CD4-positive, CD25-positive, alpha-beta regulatory T cell (primary cell): Measurements from ENCODE around the gene FSD1L. TPM values are rescaled to one million over a fixed set of nuclear protein-coding genes. Genes with fewer than 3 reads are reported as not detected.
A peak's percentile ranks its signal among the peaks of the same experiment; 100 is the strongest.

ENCODE experiments used
- ATAC-seq, 2 donors: fragments of 150-1000 bp; cut with Tn5 transposase; one replicate each; pipeline ENCODE4 v1.10.0; 2021; ENCODE audit warnings: low read depth in 2 of 2, moderate number of reproducible peaks in 2 of 2, moderate library complexity in 1 of 2
- DNase-seq, 3 donors: peaks; one replicate each; pipeline versions ENCODE4 v3.0.0 to v3.0.0-alpha.2; 2012 to 2022; ENCODE audit warnings: mixed read lengths in 1 of 3
- H3K27ac ChIP-seq: one replicate; pipeline ENCODE4 v1.7.0; 2013; ENCODE audit warnings: mild to moderate bottlenecking, low read length; ENCODE audit not compliant: insufficient read depth, poor library complexity, severe bottlenecking
- H3K27me3 ChIP-seq: one replicate; pipeline ENCODE4 v1.7.0; 2013; ENCODE audit warnings: low read length; ENCODE audit not compliant: control insufficient read depth, insufficient read depth
- H3K36me3 ChIP-seq: one replicate; pipeline ENCODE4 v1.7.0; 2013; ENCODE audit warnings: mild to moderate bottlenecking, low read length, moderate library complexity; ENCODE audit not compliant: control insufficient read depth, insufficient read depth
- H3K4me1 ChIP-seq: 2 replicates; pipeline ENCODE4 v1.7.0; 2013; ENCODE audit warnings: mild to moderate bottlenecking, low read length; ENCODE audit not compliant: insufficient read depth, control insufficient read depth, poor library complexity, severe bottlenecking
- H3K4me3 ChIP-seq: one replicate; pipeline ENCODE4 v1.7.0; 2013; ENCODE audit warnings: low read depth, mild to moderate bottlenecking, low read length, moderate library complexity
- H3K9me3 ChIP-seq, 2 experiments: 1 replicate in 1 of 2; 2 replicates in 1 of 2; pipeline ENCODE4 v1.7.0; 2013; ENCODE audit warnings: low read length in 2 of 2, mild to moderate bottlenecking in 1 of 2, moderate library complexity in 1 of 2; ENCODE audit not compliant: control insufficient read depth in 2 of 2
- H3K27ac Mint-ChIP-seq, 3 donors: one replicate each; pipeline ENCODE4 v1.8.0; 2020 to 2022; ENCODE audit warnings: mild to moderate bottlenecking in 3 of 3, mixed read lengths in 3 of 3, moderate library complexity in 2 of 3
- H3K27me3 Mint-ChIP-seq: one replicate; pipeline ENCODE4 v1.8.0; 2022; ENCODE audit warnings: mild to moderate bottlenecking, mixed read lengths
- H3K36me3 Mint-ChIP-seq: one replicate; pipeline ENCODE4 v1.8.0; 2020; ENCODE audit warnings: mixed read lengths
- H3K4me1 Mint-ChIP-seq, 4 donors: one replicate each; pipeline ENCODE4 v1.8.0; 2020 to 2022; ENCODE audit warnings: mixed read lengths in 4 of 4, mild to moderate bottlenecking in 1 of 4
- H3K4me3 Mint-ChIP-seq, 4 donors: one replicate each; pipeline ENCODE4 v1.8.0; 2020 to 2022; ENCODE audit warnings: mild to moderate bottlenecking in 4 of 4, mixed read lengths in 4 of 4, moderate library complexity in 3 of 4
- H3K9me3 Mint-ChIP-seq, 7 donors: one replicate each; pipeline ENCODE4 v1.8.0; 2020 to 2022; ENCODE audit warnings: mixed read lengths in 7 of 7, mild to moderate bottlenecking in 3 of 7, moderate library complexity in 2 of 7
- polyA plus RNA-seq, 4 donors: library from polyadenylated mRNA; unstranded; fragments of 300-500 nt; fragmentation: Illumina TruSeq; gene quantifications; one replicate each; pipeline ENCODE4 v1.2.3, GENCODE V29; 2021
- total RNA-seq: library from RNA; stranded (reverse); gene quantifications from one replicate; pipeline ENCODE4 v1.2.3, GENCODE V29; 2022

The FSD1L gene
- total and polyA plus RNA-seq, 5 donors from 2014 or later = 0.45 to 1.6 (median 0.74) TPM

DNA sequence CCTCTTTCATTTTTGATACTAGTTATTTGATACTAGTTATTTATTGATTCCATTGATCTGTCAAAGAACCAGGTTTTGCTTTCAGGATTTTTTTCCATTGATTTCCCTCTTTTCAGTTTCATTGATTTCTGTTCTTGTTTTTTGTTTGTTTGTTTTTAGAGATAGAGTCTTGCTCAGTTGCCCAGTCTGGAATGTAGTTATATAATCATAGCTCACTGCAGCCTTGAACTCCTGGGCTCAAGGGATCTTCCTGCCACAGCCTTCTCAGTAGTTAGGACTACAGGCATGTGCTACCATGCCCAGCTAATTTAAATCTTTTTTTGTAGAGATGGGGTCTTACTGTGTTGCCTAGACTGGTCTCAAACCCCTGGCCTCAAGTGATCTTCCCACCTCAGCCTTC lies 49.9 kb downstream of the FSD1L start:
- Histone ChIP-seq H3K9me3 (no peaks in the 10 kb centered on the region), H3K4me3 (no peak overlapping the region), H3K4me1 (no peaks in the 10 kb centered on the region), H3K27ac (no peak overlapping the region), H3K36me3 (no peaks in the 10 kb centered on the region), H3K27me3 (no peaks in the 10 kb centered on the region)
- DNase-seq (no peak), ATAC-seq (no peak)
- H3K4me3 Mint-ChIP-seq = no peak overlapping the region
- no peaks in the 10 kb centered on the region for H3K27me3 Mint-ChIP-seq
- peaks cover 0 to 5% (median 1%) of the 10 kb centered on the region in 7 donors for H3K9me3 Mint-ChIP-seq
- H3K4me1 Mint-ChIP-seq = peaks cover 0 to 5% (median under 1%) of the 10 kb centered on the region in 4 donors
- H3K36me3 Mint-ChIP-seq = no peaks in the 10 kb centered on the region
- no peak overlapping the region for H3K27ac Mint-ChIP-seq

DNA sequence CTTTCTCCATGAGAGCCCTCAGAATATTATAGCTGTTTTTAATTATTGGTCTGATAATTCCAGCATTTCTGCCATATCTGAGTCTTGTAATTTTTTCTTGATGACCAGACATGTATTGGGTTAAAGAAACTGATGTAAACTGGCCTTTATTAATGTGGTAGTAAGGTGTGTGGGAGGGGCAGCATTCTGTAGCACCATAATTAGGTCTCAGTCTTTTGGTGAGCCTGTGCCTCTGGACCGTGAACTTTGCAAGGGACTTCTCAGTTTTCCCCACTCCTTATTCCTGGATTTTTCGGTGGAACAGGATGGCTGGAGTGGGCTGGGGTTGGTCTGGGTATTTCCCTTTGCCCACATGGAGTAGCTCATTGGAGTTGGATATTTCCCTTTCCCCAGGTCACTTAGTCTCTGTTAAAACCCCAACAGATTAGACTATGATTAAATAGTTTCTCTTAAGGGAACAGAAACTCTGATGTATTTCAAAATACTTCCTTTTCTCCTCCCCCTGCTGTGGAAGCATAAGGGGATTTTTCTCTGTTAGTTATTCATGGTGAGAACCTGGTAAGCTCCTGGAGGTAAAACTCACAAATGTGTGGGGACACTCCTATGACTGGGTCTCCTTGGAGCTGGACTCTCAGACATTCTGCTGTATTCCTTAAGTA lies 52.4 kb downstream of the FSD1L start:
- peak in 1 of 2 donors; percentile 37 for ATAC-seq
- DNase-seq = no peak
- H3K27ac ChIP-seq = no peak overlapping the region
- no peaks in the 10 kb centered on the region for H3K27me3 ChIP-seq
- H3K27me3 Mint-ChIP-seq = no peaks in the 10 kb centered on the region
- peaks cover 0 to 5% (median 1%) of the 10 kb centered on the region in 7 donors for H3K9me3 Mint-ChIP-seq
- H3K36me3 ChIP-seq = no peaks in the 10 kb centered on the region
- H3K4me1 Mint-ChIP-seq = peaks cover 0 to 5% (median under 1%) of the 10 kb centered on the region in 4 donors
- H3K4me3 ChIP-seq = no peak overlapping the region
- no peaks in the 10 kb centered on the region for H3K36me3 Mint-ChIP-seq
- H3K4me1 ChIP-seq = no peaks in the 10 kb centered on the region
- no peak overlapping the region for H3K27ac Mint-ChIP-seq
- no peak overlapping the region for H3K4me3 Mint-ChIP-seq
- H3K9me3 ChIP-seq = no peaks in the 10 kb centered on the region

DNA sequence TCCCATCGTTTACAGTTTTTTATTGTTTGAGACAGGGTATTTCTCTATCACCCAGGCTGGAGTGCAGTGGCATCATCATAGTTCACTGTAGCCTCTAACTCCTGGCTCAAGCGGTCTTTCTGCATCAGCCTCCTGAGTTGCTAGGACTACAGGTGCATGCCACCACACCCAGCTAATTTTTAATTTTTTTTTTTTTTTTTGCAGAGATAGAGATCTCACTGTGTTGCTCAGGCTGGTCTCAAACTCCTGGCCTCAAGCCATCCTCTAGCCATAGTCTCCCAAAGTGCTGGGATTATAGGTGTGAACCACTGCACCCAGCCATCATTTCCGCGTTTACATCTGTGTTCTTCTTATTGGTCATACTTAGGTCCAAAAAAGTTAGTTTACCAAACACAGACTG lies 53.6 kb downstream of the FSD1L start:
- H3K9me3 Mint-ChIP-seq = peaks cover 0 to 1% (median 0%) of the 10 kb centered on the region in 7 donors
- Histone ChIP-seq H3K9me3 (no peaks in the 10 kb centered on the region), H3K27ac (no peak overlapping the region), H3K4me1 (no peaks in the 10 kb centered on the region), H3K36me3 (no peaks in the 10 kb centered on the region), H3K4me3 (no peak overlapping the region), H3K27me3 (no peaks in the 10 kb centered on the region)
- no peak overlapping the region for H3K27ac Mint-ChIP-seq
- no peak for ATAC-seq
- no peak overlapping the region for H3K4me3 Mint-ChIP-seq
- H3K4me1 Mint-ChIP-seq = peaks cover 0 to 5% (median under 1%) of the 10 kb centered on the region in 4 donors
- H3K27me3 Mint-ChIP-seq = no peaks in the 10 kb centered on the region
- DNase-seq = no peak
- H3K36me3 Mint-ChIP-seq = no peaks in the 10 kb centered on the region

DNA sequence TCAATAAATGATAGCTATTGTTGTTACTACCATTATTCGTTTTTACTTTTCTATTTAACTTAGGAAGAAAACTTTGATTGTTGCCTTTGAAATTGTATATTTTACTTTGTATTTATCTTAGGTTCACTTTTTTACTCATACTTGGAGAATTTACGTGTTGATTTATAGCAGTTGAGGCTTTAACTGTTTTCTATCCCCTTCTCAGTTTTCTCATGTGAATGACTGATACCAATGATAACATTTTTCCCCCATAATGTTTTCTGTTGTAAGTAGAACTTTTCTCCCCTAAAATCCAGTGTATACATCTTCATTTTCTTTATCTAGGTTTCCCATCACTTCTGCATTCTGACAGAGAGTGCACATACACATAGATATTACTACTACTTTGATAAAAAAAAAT lies 54.4 kb downstream of the FSD1L start:
- Mint-ChIP-seq H3K4me3 (no peak overlapping the region), H3K9me3 (peaks cover 0 to 1% (median 0%) of the 10 kb centered on the region in 7 donors), H3K27ac (no peak overlapping the region), H3K27me3 (no peaks in the 10 kb centered on the region), H3K36me3 (no peaks in the 10 kb centered on the region), H3K4me1 (peaks cover 0 to 5% (median under 1%) of the 10 kb centered on the region in 4 donors)
- Histone ChIP-seq H3K36me3 (no peaks in the 10 kb centered on the region), H3K4me3 (no peak overlapping the region), H3K4me1 (no peaks in the 10 kb centered on the region), H3K27ac (no peak overlapping the region), H3K9me3 (no peaks in the 10 kb centered on the region), H3K27me3 (no peaks in the 10 kb centered on the region)
- ATAC-seq (no peak), DNase-seq (no peak)

DNA sequence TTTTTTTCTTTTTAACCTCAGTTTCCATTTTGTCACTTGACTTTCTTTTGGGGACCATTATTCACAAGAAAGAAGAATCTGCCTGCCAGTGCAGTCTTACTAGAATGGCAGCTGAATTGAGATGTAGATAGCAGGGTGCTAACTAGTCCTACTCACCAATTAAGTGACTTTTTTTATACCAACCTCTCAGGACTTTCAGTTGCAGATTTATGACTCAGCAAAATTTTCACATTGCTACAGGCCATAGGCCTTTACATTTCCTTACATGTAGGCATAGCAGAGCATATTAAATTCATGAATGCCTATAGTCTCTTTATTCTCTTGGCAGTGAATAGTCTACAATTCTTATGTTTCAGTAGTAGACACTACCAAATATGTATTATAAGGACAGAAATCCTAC lies 56.0 kb downstream of the FSD1L start:
- H3K9me3 Mint-ChIP-seq = peaks cover 0 to 1% (median 0%) of the 10 kb centered on the region in 7 donors
- no peak overlapping the region for H3K27ac Mint-ChIP-seq
- no peaks in the 10 kb centered on the region for H3K27me3 Mint-ChIP-seq
- Histone ChIP-seq H3K27me3 (no peaks in the 10 kb centered on the region), H3K9me3 (no peaks in the 10 kb centered on the region), H3K4me3 (no peak overlapping the region), H3K36me3 (no peaks in the 10 kb centered on the region), H3K4me1 (no peaks in the 10 kb centered on the region), H3K27ac (no peak overlapping the region)
- no peaks in the 10 kb centered on the region for H3K36me3 Mint-ChIP-seq
- H3K4me1 Mint-ChIP-seq = peaks cover 0 to 5% (median 0%) of the 10 kb centered on the region in 4 donors
- H3K4me3 Mint-ChIP-seq = no peak overlapping the region
- DNase-seq = peak in 1 of 3 donors; percentile 3
- no peak for ATAC-seq

DNA sequence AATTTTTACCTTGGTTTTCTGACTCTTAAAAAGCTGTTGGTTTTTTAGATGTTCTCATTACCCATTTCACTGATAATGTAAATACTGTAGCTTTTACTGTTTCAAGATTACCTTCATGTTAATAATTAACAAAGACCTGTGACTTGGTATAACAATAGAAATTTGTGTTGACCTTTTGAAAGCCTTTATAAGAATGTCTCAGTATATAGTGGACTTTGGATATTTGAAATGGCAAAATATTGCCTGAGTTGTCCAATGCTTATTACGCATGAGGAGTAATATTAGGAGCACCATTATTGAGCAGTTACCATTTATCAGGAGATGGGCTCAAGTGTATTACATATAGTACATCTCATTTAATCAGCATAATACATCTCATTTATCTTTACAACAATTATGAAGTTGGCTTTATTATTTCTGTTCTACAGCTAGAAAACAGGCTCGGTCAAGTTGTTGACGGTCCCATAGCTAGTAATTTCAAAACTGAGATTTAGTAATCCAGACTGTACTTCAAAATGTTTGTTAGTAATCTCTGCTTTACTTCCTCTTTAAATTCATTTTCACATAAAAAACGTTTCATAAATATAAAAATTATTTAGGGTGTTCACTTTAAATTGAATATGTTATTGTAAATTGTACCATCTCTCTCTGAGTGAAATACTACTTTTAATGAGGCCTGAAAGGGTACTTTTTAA lies 59.4 kb downstream of the FSD1L start:
- no peaks in the 10 kb centered on the region for H3K4me1 Mint-ChIP-seq
- DNase-seq (no peak), ATAC-seq (no peak)
- no peaks in the 10 kb centered on the region for H3K9me3 Mint-ChIP-seq
- no peaks in the 10 kb centered on the region for H3K36me3 Mint-ChIP-seq
- no peaks in the 10 kb centered on the region for H3K27me3 Mint-ChIP-seq
- Histone ChIP-seq H3K4me1 (no peaks in the 10 kb centered on the region), H3K36me3 (no peaks in the 10 kb centered on the region), H3K27me3 (no peaks in the 10 kb centered on the region), H3K9me3 (no peaks in the 10 kb centered on the region), H3K4me3 (no peak overlapping the region), H3K27ac (no peak overlapping the region)
- no peak overlapping the region for H3K4me3 Mint-ChIP-seq
- H3K27ac Mint-ChIP-seq = no peak overlapping the region

DNA sequence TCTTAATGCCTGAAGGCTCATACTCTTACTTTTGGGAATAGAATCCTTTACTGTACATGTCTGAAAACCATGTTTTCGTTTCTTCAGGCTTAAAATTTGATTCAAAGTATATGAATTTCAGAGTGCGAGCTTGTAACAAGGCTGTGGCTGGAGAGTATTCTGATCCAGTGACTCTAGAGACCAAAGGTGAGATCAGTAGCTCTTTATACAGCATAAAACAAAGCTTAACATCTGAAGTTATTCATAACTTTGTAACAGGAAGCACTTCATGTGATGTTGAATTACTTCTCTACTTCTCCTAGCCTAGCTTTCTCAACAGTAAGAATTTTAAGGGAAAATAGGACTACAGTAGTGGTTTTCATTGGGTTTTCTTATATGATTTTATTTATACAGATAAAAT lies 60.7 kb downstream of the FSD1L start:
- Mint-ChIP-seq H3K4me1 (no peaks in the 10 kb centered on the region), H3K27ac (no peak overlapping the region), H3K36me3 (no peaks in the 10 kb centered on the region), H3K4me3 (no peak overlapping the region), H3K9me3 (no peaks in the 10 kb centered on the region), H3K27me3 (no peaks in the 10 kb centered on the region)
- Histone ChIP-seq H3K4me1 (no peaks in the 10 kb centered on the region), H3K36me3 (no peaks in the 10 kb centered on the region), H3K27me3 (no peaks in the 10 kb centered on the region), H3K27ac (no peak overlapping the region), H3K9me3 (no peaks in the 10 kb centered on the region), H3K4me3 (no peak overlapping the region)
- DNase-seq (no peak), ATAC-seq (no peak)

DNA sequence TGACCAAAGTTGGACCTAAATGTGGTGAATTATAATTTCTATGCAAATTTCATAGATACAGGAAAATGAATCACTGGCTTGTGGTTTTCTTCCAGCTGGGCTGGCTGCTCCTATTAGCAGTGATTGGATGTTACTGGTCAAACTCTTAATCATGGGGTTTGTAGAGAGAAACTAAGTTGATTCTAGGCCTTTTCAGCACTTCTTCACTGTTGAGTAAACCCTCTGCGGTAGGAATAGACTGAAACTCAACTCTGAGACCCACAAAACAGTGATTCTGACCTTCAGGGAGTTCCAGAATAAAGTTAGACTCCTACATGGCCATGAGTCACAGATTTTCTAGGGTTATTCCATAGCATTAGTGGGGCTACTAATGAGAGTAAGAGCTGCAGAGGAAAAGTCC lies 62.2 kb downstream of the FSD1L start:
- Histone ChIP-seq H3K4me1 (no peaks in the 10 kb centered on the region), H3K36me3 (no peaks in the 10 kb centered on the region), H3K9me3 (no peaks in the 10 kb centered on the region), H3K27me3 (no peaks in the 10 kb centered on the region), H3K4me3 (no peak overlapping the region), H3K27ac (no peak overlapping the region)
- Mint-ChIP-seq H3K9me3 (no peaks in the 10 kb centered on the region), H3K27me3 (no peaks in the 10 kb centered on the region), H3K4me3 (no peak overlapping the region), H3K4me1 (no peaks in the 10 kb centered on the region), H3K27ac (no peak overlapping the region), H3K36me3 (no peaks in the 10 kb centered on the region)
- DNase-seq (no peak), ATAC-seq (peak in 1 of 2 donors; percentile 28)
